Activated CD8-positive, alpha-beta T cell treated with anti-CD3 and anti-CD28 coated beads for 36 hours (primary cell): ENCODE results near the gene STYXL2. TPM values are rescaled to one million over a fixed set of nuclear protein-coding genes. Genes with fewer than 3 reads are reported as not detected.

Experiments
- ATAC-seq: fragments of 200-7000 bp; cut with Tn5 transposase; one replicate; pipeline ENCODE4 v1.10.0; 2021; ENCODE audit warnings: mild to moderate bottlenecking, moderate library complexity
- CTCF ChIA-PET: fragments of 350-600 bp; sonication (Branson Sonifier 250); formaldehyde crosslinking; loops from one replicate; lab custom pipeline; 2021; ENCODE audit warnings: antibody characterized with exemption; lab: Charles Lee
- POLR2A ChIA-PET: fragments of 350-600 bp; sonication (Branson Sonifier 250); formaldehyde crosslinking; loops from one replicate; lab custom pipeline; 2021; ENCODE audit warnings: antibody characterized with exemption; lab: Charles Lee
- DNase-seq: peaks from one replicate; pipeline ENCODE4 v3.0.0-alpha.2; 2020
- H3K27ac Mint-ChIP-seq: one replicate; pipeline ENCODE4 v1.8.0; 2021; ENCODE audit warnings: mild to moderate bottlenecking, mixed read lengths
- H3K27me3 Mint-ChIP-seq: one replicate; pipeline ENCODE4 v1.8.0; 2021; ENCODE audit warnings: mixed read lengths
- H3K36me3 Mint-ChIP-seq: one replicate; pipeline ENCODE4 v1.8.0; 2021; ENCODE audit warnings: low read depth, mixed read lengths
- H3K4me1 Mint-ChIP-seq: one replicate; pipeline ENCODE4 v1.8.0; 2021; ENCODE audit warnings: low read depth, mixed read lengths
- H3K4me3 Mint-ChIP-seq: one replicate; pipeline ENCODE4 v1.8.0; 2021; ENCODE audit warnings: mild to moderate bottlenecking, moderate library complexity, mixed read lengths
- H3K9me3 Mint-ChIP-seq: one replicate; pipeline ENCODE4 v1.8.0; 2021; ENCODE audit warnings: mixed read lengths
- intact Hi-C: fragments of 100-400 bp; cut with micrococcal nuclease; formaldehyde crosslinking; loops from one replicate; pipeline ENCODE4 v1.10.0; 2022
- total RNA-seq, 2 experiments: library from RNA; stranded (reverse); gene quantifications; one replicate each; pipeline ENCODE4 v1.2.3, GENCODE V29; 2021
- TF ChIP-seq, protein P1 (sequence below): fragments of 200-600 bp; IDR thresholded peaks from one replicate; pipeline ENCODE4 v1.8.0; 2022; ENCODE audit warnings: antibody characterized with exemption, mild to moderate bottlenecking

STYXL2 gene
- total RNA-seq, 2 experiments from 2014 or later, result not detected

GRCh38 chr1:167076136-167076710 lies 17.7 kb upstream of the STYXL2 start:
- intact Hi-C loops, result no loop called here
- DNase-seq, result peak; percentile 34
- H3K4me3 Mint-ChIP-seq, result no peak overlapping the region
- H3K27me3 Mint-ChIP-seq, result no peaks in the 10 kb centered on the region
- H3K36me3 Mint-ChIP-seq, result no peaks in the 10 kb centered on the region
- H3K27ac Mint-ChIP-seq, result no peak overlapping the region
- ATAC-seq, result peak; percentile 45
- H3K4me1 Mint-ChIP-seq, result peaks cover 24% of the 10 kb centered on the region
- ChIA-PET CTCF (interaction anchor here (0.7 to 1.6 kb wide), 3 partner anchors 10 to 1393 kb away, joined by 3 to 4 read pairs (median 3); partner anchors contain the start of gene POU2F1), POLR2A (interaction anchor here (0.6 kb wide), 1 partner anchor 9 kb away, joined by 3 read pairs; no protein-coding TSS in a partner anchor)
- H3K9me3 Mint-ChIP-seq, result no peaks in the 10 kb centered on the region
- TF ChIP-seq, protein P1, sequence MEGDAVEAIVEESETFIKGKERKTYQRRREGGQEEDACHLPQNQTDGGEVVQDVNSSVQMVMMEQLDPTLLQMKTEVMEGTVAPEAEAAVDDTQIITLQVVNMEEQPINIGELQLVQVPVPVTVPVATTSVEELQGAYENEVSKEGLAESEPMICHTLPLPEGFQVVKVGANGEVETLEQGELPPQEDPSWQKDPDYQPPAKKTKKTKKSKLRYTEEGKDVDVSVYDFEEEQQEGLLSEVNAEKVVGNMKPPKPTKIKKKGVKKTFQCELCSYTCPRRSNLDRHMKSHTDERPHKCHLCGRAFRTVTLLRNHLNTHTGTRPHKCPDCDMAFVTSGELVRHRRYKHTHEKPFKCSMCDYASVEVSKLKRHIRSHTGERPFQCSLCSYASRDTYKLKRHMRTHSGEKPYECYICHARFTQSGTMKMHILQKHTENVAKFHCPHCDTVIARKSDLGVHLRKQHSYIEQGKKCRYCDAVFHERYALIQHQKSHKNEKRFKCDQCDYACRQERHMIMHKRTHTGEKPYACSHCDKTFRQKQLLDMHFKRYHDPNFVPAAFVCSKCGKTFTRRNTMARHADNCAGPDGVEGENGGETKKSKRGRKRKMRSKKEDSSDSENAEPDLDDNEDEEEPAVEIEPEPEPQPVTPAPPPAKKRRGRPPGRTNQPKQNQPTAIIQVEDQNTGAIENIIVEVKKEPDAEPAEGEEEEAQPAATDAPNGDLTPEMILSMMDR, result no peak

GRCh38 chr1:167077128-167077867 lies 16.6 kb upstream of the STYXL2 start:
- Mint-ChIP-seq H3K27me3 (no peaks in the 10 kb centered on the region), H3K4me3 (no peak overlapping the region), H3K9me3 (no peaks in the 10 kb centered on the region), H3K4me1 (peaks cover 24% of the 10 kb centered on the region), H3K27ac (no peak overlapping the region), H3K36me3 (no peaks in the 10 kb centered on the region)
- TF ChIP-seq, protein P1, result no peak
- ChIA-PET CTCF (interaction anchor here (1.0 to 1.4 kb wide), 2 partner anchors 10 to 143 kb away, joined by 4 read pairs; partner anchors contain the start of gene POU2F1), POLR2A (interaction anchor here (0.6 kb wide), 1 partner anchor 10 kb away, joined by 3 read pairs; no protein-coding TSS in a partner anchor)
- ATAC-seq, result no peak
- intact Hi-C loops, result no loop called here
- no peak for DNase-seq

- ATAC-seq, result no peak
- ChIA-PET POLR2A (no interaction called here), CTCF (interaction anchor here (1.0 kb wide), 1 partner anchor 11 kb away, joined by 4 read pairs; no protein-coding TSS in a partner anchor)
- Mint-ChIP-seq H3K4me1 (peaks cover 24% of the 10 kb centered on the region), H3K27me3 (no peaks in the 10 kb centered on the region), H3K4me3 (no peak overlapping the region), H3K9me3 (no peaks in the 10 kb centered on the region), H3K36me3 (no peaks in the 10 kb centered on the region), H3K27ac (no peak overlapping the region)
- intact Hi-C loops, result no loop called here
- no peak for DNase-seq
- TF ChIP-seq, protein P1, result no peak
These were observed 16.0 kb upstream of the STYXL2 start for GRCh38 chr1:167077868-167078210.

GRCh38 chr1:167081594-167082156 lies 12.2 kb upstream of the STYXL2 start:
- TF ChIP-seq, protein P1, result no peak
- H3K27ac Mint-ChIP-seq, result no peak overlapping the region
- ChIA-PET POLR2A (interaction anchor here (1.4 kb wide), 1 partner anchor 22 kb away, joined by 3 read pairs; no protein-coding TSS in a partner anchor), CTCF (interaction anchor here (0.9 to 3.5 kb wide), 2 partner anchors 22 to 171 kb away, joined by 3 to 16 read pairs; no protein-coding TSS in a partner anchor)
- peaks cover 8% of the 10 kb centered on the region for H3K4me1 Mint-ChIP-seq
- no peak overlapping the region for H3K4me3 Mint-ChIP-seq
- no peaks in the 10 kb centered on the region for H3K9me3 Mint-ChIP-seq
- DNase-seq (no peak), ATAC-seq (no peak)
- intact Hi-C loops, result no loop called here
- no peaks in the 10 kb centered on the region for H3K27me3 Mint-ChIP-seq
- H3K36me3 Mint-ChIP-seq, result no peaks in the 10 kb centered on the region
